ENCODE measurements around the gene NACA2. TPM values are rescaled to one million over a fixed set of nuclear protein-coding genes. Genes with fewer than 3 reads are reported as not detected.
"Not testable (repeated sequence)": the region's sequence is repeated elsewhere in the genome, so short reads cannot be mapped to it uniquely, and the experiment has no call there.

NACA2 gene
- total RNA-seq, 1 donor from 2014 or later: not detected

- H3K36me3 Mint-ChIP-seq (ENCODE audit: low read depth): no peaks in the 10 kb centered on the region
- peaks cover 9% of the 10 kb centered on the region for H3K4me1 Mint-ChIP-seq
- H3K4me3 Mint-ChIP-seq: no peak overlapping the region
- no peak for DNase-seq (ENCODE audit: low read depth, low spot score)
- no peak for TF ChIP-seq CTCF (conservative IDR thresholded peaks at IDR 0.05)
- no peak overlapping the region for H3K27ac Mint-ChIP-seq (ENCODE audit: unreplicated experiment)
- peaks cover 13% of the 10 kb centered on the region for H3K9me3 Mint-ChIP-seq
- no peaks in the 10 kb centered on the region for H3K27me3 Mint-ChIP-seq (ENCODE audit: low read depth)
Observed at GRCh38 chr17:61571624-61572023, 19.4 kb downstream of the NACA2 start.

GRCh38 chr17:61570118-61570517 lies 20.9 kb downstream of the NACA2 start:
- peaks cover 3% of the 10 kb centered on the region for H3K4me1 Mint-ChIP-seq
- H3K27me3 Mint-ChIP-seq (ENCODE audit: low read depth): no peaks in the 10 kb centered on the region
- TF ChIP-seq CTCF (conservative IDR thresholded peaks at IDR 0.05): no peak
- H3K9me3 Mint-ChIP-seq: peaks cover 13% of the 10 kb centered on the region
- H3K4me3 Mint-ChIP-seq: no peak overlapping the region
- H3K36me3 Mint-ChIP-seq (ENCODE audit: low read depth): no peaks in the 10 kb centered on the region
- DNase-seq (ENCODE audit: low read depth, low spot score): no peak
- H3K27ac Mint-ChIP-seq (ENCODE audit: unreplicated experiment): no peak overlapping the region

GRCh38 chr17:61569525-61569924 lies 21.5 kb downstream of the NACA2 start:
- H3K4me3 Mint-ChIP-seq; H3K27me3 Mint-ChIP-seq (ENCODE audit: low read depth); H3K27ac Mint-ChIP-seq (ENCODE audit: unreplicated experiment); DNase-seq (ENCODE audit: low read depth, low spot score); H3K4me1 Mint-ChIP-seq; H3K36me3 Mint-ChIP-seq (ENCODE audit: low read depth): not testable (repeated sequence)
- peaks cover 13% of the 10 kb centered on the region for H3K9me3 Mint-ChIP-seq

GRCh38 chr17:61568219-61569072 lies 22.6 kb downstream of the NACA2 start:
- no peak for DNase-seq (ENCODE audit: low read depth, low spot score)
- Mint-ChIP-seq H3K4me1 (no peaks in the 10 kb centered on the region), H3K4me3 (no peak overlapping the region), H3K27me3 (ENCODE audit: low read depth) (no peaks in the 10 kb centered on the region), H3K9me3 (peaks cover 13% of the 10 kb centered on the region), H3K27ac (ENCODE audit: unreplicated experiment) (no peak overlapping the region), H3K36me3 (ENCODE audit: low read depth) (no peaks in the 10 kb centered on the region)
- no peak for TF ChIP-seq CTCF (conservative IDR thresholded peaks at IDR 0.05)

GRCh38 chr17:61567045-61567802 lies 23.8 kb downstream of the NACA2 start:
- DNase-seq (ENCODE audit: low read depth, low spot score): no peak
- H3K9me3 Mint-ChIP-seq: peaks cover 13% of the 10 kb centered on the region
- no peak overlapping the region for H3K4me3 Mint-ChIP-seq
- no peak overlapping the region for H3K27ac Mint-ChIP-seq (ENCODE audit: unreplicated experiment)
- no peaks in the 10 kb centered on the region for H3K27me3 Mint-ChIP-seq (ENCODE audit: low read depth)
- no peaks in the 10 kb centered on the region for H3K36me3 Mint-ChIP-seq (ENCODE audit: low read depth)
- no peaks in the 10 kb centered on the region for H3K4me1 Mint-ChIP-seq
- TF ChIP-seq CTCF (conservative IDR thresholded peaks at IDR 0.05): no peak

- not testable (repeated sequence) for H3K4me3 Mint-ChIP-seq; H3K27ac Mint-ChIP-seq (ENCODE audit: unreplicated experiment); H3K36me3 Mint-ChIP-seq (ENCODE audit: low read depth); H3K4me1 Mint-ChIP-seq; DNase-seq (ENCODE audit: low read depth, low spot score); H3K27me3 Mint-ChIP-seq (ENCODE audit: low read depth)
- H3K9me3 Mint-ChIP-seq: peaks cover 13% of the 10 kb centered on the region
Observed at GRCh38 chr17:61566448-61566847, 24.6 kb downstream of the NACA2 start.

GRCh38 chr17:61565850-61566249 lies 25.2 kb downstream of the NACA2 start:
- not testable (repeated sequence) for H3K36me3 Mint-ChIP-seq (ENCODE audit: low read depth); H3K27me3 Mint-ChIP-seq (ENCODE audit: low read depth); H3K27ac Mint-ChIP-seq (ENCODE audit: unreplicated experiment); H3K4me3 Mint-ChIP-seq; DNase-seq (ENCODE audit: low read depth, low spot score); H3K4me1 Mint-ChIP-seq
- peaks cover 13% of the 10 kb centered on the region for H3K9me3 Mint-ChIP-seq
